Measurements from ENCODE around the gene ARFGAP3.

Gene ARFGAP3

GRCh38 chr22:42803389-42803788, 53.7 kb downstream of the ARFGAP3 start:
- no peak for TF ChIP-seq CTCF (IDR thresholded peaks at IDR 0.05; ENCODE audit: insufficient read depth, low read length, poor library complexity, severe bottlenecking)
- H3K36me3 ChIP-seq (ENCODE audit: control insufficient read depth, insufficient read depth, low read length) = peaks cover 30% of the 10 kb centered on the region
- DNase-seq (ENCODE audit: extremely low read depth, insufficient read length) = no peak
- no peaks in the 10 kb centered on the region for H3K27me3 ChIP-seq (replicated peaks; ENCODE audit: control insufficient read depth, insufficient read depth, low read length)
- H3K4me3 ChIP-seq (replicated peaks; ENCODE audit: low read depth, low read length) = no peak overlapping the region

GRCh38 chr22:42801252-42802080, 55.6 kb downstream of the ARFGAP3 start:
- no peak overlapping the region for H3K4me3 ChIP-seq (replicated peaks; ENCODE audit: low read depth, low read length)
- no peak for TF ChIP-seq CTCF (IDR thresholded peaks at IDR 0.05; ENCODE audit: insufficient read depth, low read length, poor library complexity, severe bottlenecking)
- H3K27me3 ChIP-seq (replicated peaks; ENCODE audit: control insufficient read depth, insufficient read depth, low read length) = no peaks in the 10 kb centered on the region
- peaks cover 29% of the 10 kb centered on the region for H3K36me3 ChIP-seq (ENCODE audit: control insufficient read depth, insufficient read depth, low read length)
- DNase-seq (ENCODE audit: extremely low read depth, insufficient read length) = no peak

- Histone ChIP-seq H3K36me3 (ENCODE audit: control insufficient read depth, insufficient read depth, low read length) (peaks cover 23% of the 10 kb centered on the region), H3K4me3 (replicated peaks; ENCODE audit: low read depth, low read length) (no peak overlapping the region), H3K27me3 (replicated peaks; ENCODE audit: control insufficient read depth, insufficient read depth, low read length) (no peaks in the 10 kb centered on the region)
- no peak for DNase-seq (ENCODE audit: extremely low read depth, insufficient read length)
- TF ChIP-seq CTCF (IDR thresholded peaks at IDR 0.05; ENCODE audit: insufficient read depth, low read length, poor library complexity, severe bottlenecking) = no peak
Observed at GRCh38 chr22:42800451-42801251, 56.4 kb downstream of the ARFGAP3 start.

- H3K4me3 ChIP-seq (replicated peaks; ENCODE audit: low read depth, low read length) = no peak overlapping the region
- DNase-seq (ENCODE audit: extremely low read depth, insufficient read length) = no peak
- peaks cover 19% of the 10 kb centered on the region for H3K36me3 ChIP-seq (ENCODE audit: control insufficient read depth, insufficient read depth, low read length)
- no peak for TF ChIP-seq CTCF (IDR thresholded peaks at IDR 0.05; ENCODE audit: insufficient read depth, low read length, poor library complexity, severe bottlenecking)
- H3K27me3 ChIP-seq (replicated peaks; ENCODE audit: control insufficient read depth, insufficient read depth, low read length) = no peaks in the 10 kb centered on the region
Observed at GRCh38 chr22:42799461-42800405, 57.3 kb downstream of the ARFGAP3 start.

- no peaks in the 10 kb centered on the region for H3K27me3 ChIP-seq (replicated peaks; ENCODE audit: control insufficient read depth, insufficient read depth, low read length)
- H3K36me3 ChIP-seq (ENCODE audit: control insufficient read depth, insufficient read depth, low read length) = peaks cover 21% of the 10 kb centered on the region
- H3K4me3 ChIP-seq (replicated peaks; ENCODE audit: low read depth, low read length) = no peak overlapping the region
- DNase-seq (ENCODE audit: extremely low read depth, insufficient read length) = no peak
- TF ChIP-seq CTCF (IDR thresholded peaks at IDR 0.05; ENCODE audit: insufficient read depth, low read length, poor library complexity, severe bottlenecking) = no peak
Observed at GRCh38 chr22:42799061-42799460, 58.0 kb downstream of the ARFGAP3 start.
